ENCODE measurements around the gene PRDX6. TPM values are rescaled to one million over a fixed set of nuclear protein-coding genes. Genes with fewer than 3 reads are reported as not detected.

PRDX6 gene
- total RNA-seq, 2 donors from 2014 or later, result 302 to 369 TPM

DNA sequence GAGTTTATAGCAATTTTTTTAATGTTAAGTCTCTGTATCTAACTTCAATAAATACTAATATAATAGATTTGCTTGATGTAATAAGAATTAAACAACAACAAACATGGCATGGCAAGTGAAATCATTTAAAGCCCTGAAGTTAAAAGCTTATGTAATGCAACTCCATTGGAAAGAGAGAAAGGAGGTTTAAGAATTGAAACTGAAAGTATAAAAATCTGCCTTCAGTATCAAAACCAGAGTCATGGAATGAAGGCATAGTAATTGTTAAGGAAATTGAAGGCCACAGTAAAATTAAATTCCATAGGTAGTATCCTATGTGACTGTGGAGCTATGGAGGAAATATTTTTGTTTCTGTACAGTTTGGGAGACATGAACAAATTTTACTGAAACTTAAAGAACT, 55.1 kb downstream of the PRDX6 start:
- TF ChIP-seq POLR2A (IDR thresholded peaks at IDR 0.05), result no peak
- TF ChIP-seq, protein P1, sequence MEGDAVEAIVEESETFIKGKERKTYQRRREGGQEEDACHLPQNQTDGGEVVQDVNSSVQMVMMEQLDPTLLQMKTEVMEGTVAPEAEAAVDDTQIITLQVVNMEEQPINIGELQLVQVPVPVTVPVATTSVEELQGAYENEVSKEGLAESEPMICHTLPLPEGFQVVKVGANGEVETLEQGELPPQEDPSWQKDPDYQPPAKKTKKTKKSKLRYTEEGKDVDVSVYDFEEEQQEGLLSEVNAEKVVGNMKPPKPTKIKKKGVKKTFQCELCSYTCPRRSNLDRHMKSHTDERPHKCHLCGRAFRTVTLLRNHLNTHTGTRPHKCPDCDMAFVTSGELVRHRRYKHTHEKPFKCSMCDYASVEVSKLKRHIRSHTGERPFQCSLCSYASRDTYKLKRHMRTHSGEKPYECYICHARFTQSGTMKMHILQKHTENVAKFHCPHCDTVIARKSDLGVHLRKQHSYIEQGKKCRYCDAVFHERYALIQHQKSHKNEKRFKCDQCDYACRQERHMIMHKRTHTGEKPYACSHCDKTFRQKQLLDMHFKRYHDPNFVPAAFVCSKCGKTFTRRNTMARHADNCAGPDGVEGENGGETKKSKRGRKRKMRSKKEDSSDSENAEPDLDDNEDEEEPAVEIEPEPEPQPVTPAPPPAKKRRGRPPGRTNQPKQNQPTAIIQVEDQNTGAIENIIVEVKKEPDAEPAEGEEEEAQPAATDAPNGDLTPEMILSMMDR (IDR thresholded peaks at IDR 0.05), result no peak
- TF ChIP-seq POLR2AphosphoS5 (IDR thresholded peaks at IDR 0.05), result no peak
- no peaks in the 10 kb centered on the region for H3K27me3 ChIP-seq (replicated peaks; ENCODE audit: insufficient read depth)
- H3K4me1 ChIP-seq (replicated peaks), result no peaks in the 10 kb centered on the region
- no peak overlapping the region for H3K27ac ChIP-seq
- no peaks in the 10 kb centered on the region for H3K36me3 ChIP-seq
- DNase-seq (ENCODE audit: low spot score), result no peak
- intact Hi-C loops (cut with DNase I), result no loop called here
- H3K9me3 ChIP-seq, result no peaks in the 10 kb centered on the region
- no peak overlapping the region for H3K4me3 ChIP-seq

DNA sequence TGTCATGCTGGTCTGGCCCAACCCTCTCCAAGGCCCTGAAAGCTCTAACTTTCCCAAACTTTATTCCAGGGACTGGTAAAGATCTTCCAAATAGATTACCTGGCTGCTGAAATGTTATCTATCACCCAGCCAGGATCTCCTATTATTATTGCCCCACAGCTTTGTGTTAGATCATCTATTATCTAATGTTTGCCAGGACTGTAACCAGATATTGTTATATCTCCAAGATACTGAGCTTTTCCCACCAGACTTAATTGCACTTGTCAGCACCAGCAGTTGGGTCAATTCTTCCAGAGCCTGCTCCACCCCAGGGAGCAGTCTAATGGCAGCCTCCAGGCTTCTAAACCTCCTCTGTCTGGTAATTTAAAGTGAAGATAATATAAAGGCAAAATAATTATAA, 59.1 kb downstream of the PRDX6 start:
- Histone ChIP-seq H3K4me3 (no peak overlapping the region), H3K27ac (no peak overlapping the region), H3K27me3 (replicated peaks; ENCODE audit: insufficient read depth) (no peaks in the 10 kb centered on the region), H3K36me3 (no peaks in the 10 kb centered on the region), H3K4me1 (replicated peaks) (no peaks in the 10 kb centered on the region), H3K9me3 (no peaks in the 10 kb centered on the region)
- DNase-seq (ENCODE audit: low spot score), result no peak
- no peak for TF ChIP-seq POLR2AphosphoS5 (IDR thresholded peaks at IDR 0.05)
- TF ChIP-seq, protein P1 (IDR thresholded peaks at IDR 0.05), result no peak
- TF ChIP-seq POLR2A (IDR thresholded peaks at IDR 0.05), result no peak
- intact Hi-C loops (cut with DNase I), result no loop called here

Other genes with a start within 250 kb of the PRDX6 start
- gene SLC9C2, start 125.7 kb downstream of the PRDX6 start, total RNA-seq, result 10 to 100 TPM in 1 of 2 donors, not detected in 1; 40.6 TPM
- 1 to 10 TPM in 1 of 2 donors, not detected in 1; 1.1 TPM for gene TEX50, start 158.0 kb downstream of the PRDX6 start, total RNA-seq
- gene ANKRD45, start 192.5 kb downstream of the PRDX6 start, total RNA-seq, result 1 to 10 TPM in 1 of 2 donors, not detected in 1; 2.3 TPM
- 10 to 100 TPM; 26.3 to 27.6 TPM for gene KLHL20, start 237.6 kb downstream of the PRDX6 start, total RNA-seq

All from prostate gland (tissue), 2 donors.